NCI-H1417 (cell line): ENCODE data around the gene INTS3.

ENCODE experiments used
- DNase-seq, 3 experiments: peaks; one replicate each; lab custom pipeline; 2025; lab: John Stamatoyannopoulos, UW

INTS3 gene

DNA sequence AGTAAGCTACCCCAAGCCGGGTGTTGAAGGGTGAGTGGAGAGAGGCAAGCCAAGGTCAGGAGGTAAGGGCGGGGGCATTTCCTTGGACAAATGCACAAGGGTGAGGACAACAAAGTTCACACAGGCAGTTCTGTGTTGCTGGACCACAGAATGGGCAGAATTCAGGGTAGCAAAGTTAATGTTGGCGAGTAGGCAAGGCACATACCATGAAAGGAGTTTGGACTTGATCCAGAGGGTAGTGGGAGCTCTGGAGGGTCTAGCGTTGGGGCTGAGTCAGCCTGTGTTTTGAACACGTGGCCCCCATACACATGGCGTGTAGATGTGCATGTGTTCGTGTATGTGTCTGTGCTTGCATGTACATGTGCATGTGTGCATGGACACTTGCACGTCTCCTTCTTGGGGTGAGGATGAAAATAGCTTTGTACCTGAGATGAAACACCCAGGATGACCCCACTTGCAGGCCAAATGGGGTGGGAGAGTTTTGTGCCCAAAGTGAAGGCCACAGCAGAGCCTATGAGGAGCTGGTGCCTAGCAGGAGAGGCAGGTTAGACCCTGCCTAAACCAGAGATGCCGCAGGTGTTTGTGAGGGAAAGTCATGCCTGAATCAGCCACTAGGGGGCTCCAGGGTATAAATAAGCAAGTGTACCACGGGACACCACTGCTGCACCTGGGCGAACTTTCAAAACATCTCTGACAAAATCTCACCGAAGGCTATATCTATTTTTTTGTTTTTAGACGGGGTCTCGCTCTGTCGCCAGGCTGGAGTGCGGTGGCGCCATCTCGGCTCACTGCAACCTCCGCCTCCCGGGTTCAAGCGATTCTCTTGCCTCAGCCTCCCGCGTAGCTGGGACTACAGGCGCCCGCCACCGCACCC lies 69.2 kb downstream of the INTS3 start:
- DNase-seq: peak; percentile 49 to 91 (median 79)

GRCh38 chr1:153798468-153798780 lies 70.6 kb downstream of the INTS3 start:
- no peak for DNase-seq

DNA sequence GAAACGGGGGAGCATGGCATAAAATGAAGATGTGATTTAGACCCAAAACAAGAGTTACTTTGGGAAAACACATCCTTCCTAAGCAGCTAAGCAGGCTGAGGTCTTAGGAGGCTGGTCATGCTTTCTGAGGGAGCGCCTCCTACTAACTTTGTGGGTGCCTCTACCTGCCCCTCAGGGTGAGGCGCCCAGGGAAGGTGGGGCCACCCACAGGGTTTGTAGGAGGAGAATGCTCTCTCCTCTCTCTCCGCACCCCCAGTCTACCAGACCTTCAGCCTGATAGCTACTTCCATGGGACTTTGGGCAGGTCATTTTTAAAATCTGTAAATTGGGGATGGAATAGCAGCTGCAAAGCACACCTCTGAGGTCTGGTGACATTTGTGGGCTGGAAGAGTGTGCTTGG lies 71.2 kb downstream of the INTS3 start:
- no peak for DNase-seq

DNA sequence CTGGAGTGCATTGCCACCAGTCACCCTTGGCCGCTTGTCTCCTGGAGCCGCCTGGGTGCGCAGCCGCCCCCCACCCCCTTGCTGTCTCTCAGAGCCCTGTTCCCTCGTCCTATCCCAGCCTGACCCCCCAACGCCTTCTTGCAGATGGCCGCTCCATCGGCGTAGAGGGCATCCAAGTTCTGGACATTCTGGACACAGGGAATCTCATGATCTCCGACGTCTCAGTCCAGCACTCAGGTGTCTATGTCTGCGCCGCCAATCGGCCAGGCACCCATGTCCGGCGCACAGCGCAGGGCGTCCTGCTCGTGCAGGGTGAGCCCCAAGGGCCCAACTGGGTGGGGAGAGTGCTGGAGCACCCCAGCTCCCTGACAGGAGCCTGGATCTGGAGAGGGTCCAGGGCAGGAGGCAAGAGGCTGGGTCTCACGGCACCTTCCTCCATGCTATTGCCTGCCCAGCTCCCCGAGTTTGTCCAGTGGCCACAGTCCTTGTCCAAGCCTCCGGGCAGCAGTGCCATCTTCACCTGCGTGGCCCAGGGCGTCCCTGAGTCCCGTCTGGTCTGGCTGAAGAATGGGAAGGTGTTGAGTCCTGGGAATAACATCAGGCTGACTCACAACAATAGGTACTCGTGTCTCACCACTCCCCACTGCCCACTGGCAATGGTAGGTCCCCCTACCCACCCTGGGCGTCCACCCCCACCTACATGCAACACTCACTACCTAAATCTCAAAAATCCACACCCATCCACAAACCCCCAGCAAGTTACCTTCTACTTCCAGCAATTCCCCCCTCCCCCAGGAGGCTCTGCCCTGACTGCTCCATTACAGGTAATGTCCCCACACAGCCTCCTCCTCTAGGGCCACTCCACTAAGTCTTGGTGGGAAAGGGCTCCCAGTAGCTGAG lies 72.0 kb downstream of the INTS3 start:
- DNase-seq: no peak

- no peak for DNase-seq
Measured at GRCh38 chr1:153800516-153800915, 72.7 kb downstream of the INTS3 start.

DNA sequence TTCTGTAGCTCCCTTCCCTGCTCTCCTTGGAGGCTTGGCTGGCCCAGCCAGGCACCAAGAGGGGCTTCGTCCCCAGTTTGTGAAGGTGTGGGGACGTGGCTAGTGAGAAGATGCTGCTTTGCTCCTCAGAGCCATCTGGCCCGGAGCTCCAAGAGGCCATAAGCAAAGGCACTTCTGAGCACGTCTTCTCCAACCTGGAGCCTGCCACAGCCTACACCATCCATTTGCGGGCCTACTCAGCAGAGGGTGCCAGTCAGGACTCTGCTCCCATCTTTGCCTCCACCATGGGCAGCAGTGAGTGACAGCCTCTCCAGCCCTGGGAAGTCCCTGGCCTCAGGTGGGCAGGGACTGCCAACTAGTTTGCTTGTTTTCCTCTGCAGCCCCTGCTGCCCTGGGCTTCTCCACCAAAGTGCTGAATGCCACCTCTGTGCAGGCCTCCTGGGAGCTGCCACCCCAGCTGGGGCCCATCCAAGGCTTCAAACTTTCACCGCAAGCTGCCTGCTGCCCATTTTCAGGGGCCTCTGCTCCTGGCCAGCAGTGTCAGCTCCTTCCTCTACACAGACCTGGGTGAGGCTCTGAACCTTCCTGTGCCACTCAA lies 73.3 kb downstream of the INTS3 start:
- DNase-seq: no peak

- DNase-seq: no peak
Measured at GRCh38 chr1:153801786-153802697, 74.2 kb downstream of the INTS3 start.

- no peak for DNase-seq
Measured at GRCh38 chr1:153803470-153804056, 75.7 kb downstream of the INTS3 start.

GRCh38 chr1:153804112-153804511 lies 76.3 kb downstream of the INTS3 start:
- no peak for DNase-seq

DNA sequence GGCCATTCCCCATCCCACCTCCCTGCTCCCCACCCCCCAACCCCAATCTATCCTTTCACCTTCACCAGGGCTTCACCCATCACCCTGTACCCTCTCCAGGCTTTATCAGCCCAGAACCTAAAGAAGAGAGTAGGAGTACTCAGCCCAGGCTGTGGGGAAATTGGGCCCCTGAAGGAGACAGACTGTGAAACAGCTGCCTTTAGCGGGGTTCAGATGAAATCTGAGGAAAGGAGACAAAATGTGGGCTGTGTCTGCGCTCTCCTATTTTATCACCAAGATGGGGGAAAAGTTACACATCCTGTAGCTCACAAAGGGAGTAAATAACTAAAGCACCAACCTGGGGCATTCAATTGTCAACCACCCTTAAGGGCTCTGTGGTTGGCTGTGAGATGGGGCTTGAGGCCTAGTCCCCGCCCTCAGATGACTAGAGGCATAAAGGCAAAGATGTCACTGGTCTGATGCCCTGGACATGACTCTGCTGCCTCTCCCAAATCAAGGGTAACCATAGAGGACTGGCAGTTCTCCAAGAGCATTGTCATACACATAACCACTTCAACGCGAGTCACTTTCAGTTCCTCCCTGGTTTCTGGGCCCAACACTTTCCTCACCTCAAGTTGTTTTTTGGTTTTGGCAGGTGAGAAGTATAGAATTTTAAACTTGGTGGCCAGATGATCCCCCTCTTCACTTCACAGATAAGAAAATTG lies 77.3 kb downstream of the INTS3 start:
- DNase-seq: no peak

DNA sequence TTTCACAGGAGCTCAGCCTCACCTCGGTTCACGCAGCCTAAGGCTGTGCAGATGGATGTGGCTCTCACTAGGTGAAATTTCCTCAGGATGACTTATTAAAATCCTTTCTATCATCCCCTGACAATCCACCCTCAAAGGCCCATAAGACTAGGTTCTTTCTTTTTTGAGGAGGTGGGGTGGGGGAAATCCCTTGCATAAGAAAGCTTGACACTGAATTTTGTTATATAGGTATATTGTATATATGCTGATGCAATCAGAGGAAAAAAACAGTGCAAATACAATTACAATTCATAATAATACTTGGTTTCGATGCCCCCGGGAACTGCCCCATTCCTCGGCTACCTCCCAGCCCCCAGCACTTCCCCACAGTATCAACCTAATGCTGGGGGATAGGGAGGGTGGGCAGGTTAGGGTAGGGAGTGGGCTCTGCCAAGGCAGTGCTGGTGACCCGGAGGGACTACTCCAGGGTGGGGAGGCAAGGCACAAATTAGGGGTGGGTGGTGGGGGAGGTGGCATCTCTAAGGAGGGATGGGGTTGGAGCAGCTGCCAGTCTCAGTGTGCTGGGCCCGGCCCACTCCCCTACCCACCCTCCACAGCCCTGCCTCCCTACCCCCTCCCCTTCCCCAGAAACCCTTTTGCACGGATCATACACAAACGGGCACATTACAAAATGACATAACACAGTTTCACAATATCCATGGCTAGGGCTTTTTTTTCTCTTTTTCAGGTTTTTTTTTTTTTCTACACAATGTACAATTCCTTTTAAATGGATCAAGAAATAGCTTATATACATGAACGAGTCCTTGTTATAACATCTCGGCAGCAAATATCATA lies 78.3 kb downstream of the INTS3 start:
- DNase-seq: no peak

- DNase-seq: no peak
Measured at GRCh38 chr1:153816283-153816889, 88.5 kb downstream of the INTS3 start.

GRCh38 chr1:153818876-153819275 lies 91.0 kb downstream of the INTS3 start:
- DNase-seq: no peak
